Measurements from ENCODE around the gene METTL17. TPM values are rescaled to one million over a fixed set of nuclear protein-coding genes. Genes with fewer than 3 reads are reported as not detected.
A peak's percentile ranks its signal among the peaks of the same experiment; 100 is the strongest.

METTL17 gene
- total and polyA plus RNA-seq, 2 of the 13 experiments (the other 11 are each of a cell fraction or from before 2014, with no cell fraction given): 122 to 199 TPM

- TF ChIP-seq GFI1 (CRISPR knock-in tag; IDR thresholded peaks at IDR 0.05; ENCODE audit: borderline replicate concordance) (no peak; the same call in 1 of the 2 replicates), ZNF790 (CRISPR knock-in tag; IDR thresholded peaks at IDR 0.05; ENCODE audit: borderline replicate concordance) (no peak), ZNF260 (CRISPR knock-in tag; IDR thresholded peaks at IDR 0.05; ENCODE audit: borderline replicate concordance, low read depth) (no peak), ZBTB34 (CRISPR knock-in tag; IDR thresholded peaks at IDR 0.05) (no peak; the same call in 1 of the 2 replicates), ZNF142 (CRISPR knock-in tag; IDR thresholded peaks at IDR 0.05) (peak; percentile 83), ZKSCAN8 (CRISPR knock-in tag; IDR thresholded peaks at IDR 0.05; ENCODE audit: borderline replicate concordance) (peak; percentile 89), STAT6 (CRISPR knock-in tag; IDR thresholded peaks at IDR 0.05; ENCODE audit: borderline replicate concordance) (no peak), TEAD3 (CRISPR knock-in tag; optimal IDR thresholded peaks at IDR 0.05; ENCODE audit: borderline replicate concordance) (peak; percentile 93), JARID2 (CRISPR knock-in tag; IDR thresholded peaks at IDR 0.05; ENCODE audit: insufficient replicate concordance) (no peak), SRY (CRISPR knock-in tag; IDR thresholded peaks at IDR 0.05) (no peak), CBFB (CRISPR knock-in tag; IDR thresholded peaks at IDR 0.05) (peak; percentile 91)
- TF ChIP-seq, protein P1, sequence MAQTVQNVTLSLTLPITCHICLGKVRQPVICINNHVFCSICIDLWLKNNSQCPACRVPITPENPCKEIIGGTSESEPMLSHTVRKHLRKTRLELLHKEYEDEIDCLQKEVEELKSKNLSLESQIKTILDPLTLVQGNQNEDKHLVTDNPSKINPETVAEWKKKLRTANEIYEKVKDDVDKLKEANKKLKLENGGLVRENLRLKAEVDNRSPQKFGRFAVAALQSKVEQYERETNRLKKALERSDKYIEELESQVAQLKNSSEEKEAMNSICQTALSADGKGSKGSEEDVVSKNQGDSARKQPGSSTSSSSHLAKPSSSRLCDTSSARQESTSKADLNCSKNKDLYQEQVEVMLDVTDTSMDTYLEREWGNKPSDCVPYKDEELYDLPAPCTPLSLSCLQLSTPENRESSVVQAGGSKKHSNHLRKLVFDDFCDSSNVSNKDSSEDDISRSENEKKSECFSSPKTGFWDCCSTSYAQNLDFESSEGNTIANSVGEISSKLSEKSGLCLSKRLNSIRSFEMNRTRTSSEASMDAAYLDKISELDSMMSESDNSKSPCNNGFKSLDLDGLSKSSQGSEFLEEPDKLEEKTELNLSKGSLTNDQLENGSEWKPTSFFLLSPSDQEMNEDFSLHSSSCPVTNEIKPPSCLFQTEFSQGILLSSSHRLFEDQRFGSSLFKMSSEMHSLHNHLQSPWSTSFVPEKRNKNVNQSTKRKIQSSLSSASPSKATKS (CRISPR knock-in tag; IDR thresholded peaks at IDR 0.05): no peak
- TF ChIP-seq, protein P2, sequence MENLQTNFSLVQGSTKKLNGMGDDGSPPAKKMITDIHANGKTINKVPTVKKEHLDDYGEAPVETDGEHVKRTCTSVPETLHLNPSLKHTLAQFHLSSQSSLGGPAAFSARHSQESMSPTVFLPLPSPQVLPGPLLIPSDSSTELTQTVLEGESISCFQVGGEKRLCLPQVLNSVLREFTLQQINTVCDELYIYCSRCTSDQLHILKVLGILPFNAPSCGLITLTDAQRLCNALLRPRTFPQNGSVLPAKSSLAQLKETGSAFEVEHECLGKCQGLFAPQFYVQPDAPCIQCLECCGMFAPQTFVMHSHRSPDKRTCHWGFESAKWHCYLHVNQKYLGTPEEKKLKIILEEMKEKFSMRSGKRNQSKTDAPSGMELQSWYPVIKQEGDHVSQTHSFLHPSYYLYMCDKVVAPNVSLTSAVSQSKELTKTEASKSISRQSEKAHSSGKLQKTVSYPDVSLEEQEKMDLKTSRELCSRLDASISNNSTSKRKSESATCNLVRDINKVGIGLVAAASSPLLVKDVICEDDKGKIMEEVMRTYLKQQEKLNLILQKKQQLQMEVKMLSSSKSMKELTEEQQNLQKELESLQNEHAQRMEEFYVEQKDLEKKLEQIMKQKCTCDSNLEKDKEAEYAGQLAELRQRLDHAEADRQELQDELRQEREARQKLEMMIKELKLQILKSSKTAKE (CRISPR knock-in tag; IDR thresholded peaks at IDR 0.05; ENCODE audit: borderline replicate concordance): 0 out of 2 replicates have a peak, but pooled peaks have one; percentile 12
Observed at GRCh38 chr14:20970983-20971704, 18.6 kb upstream of the METTL17 start (continued).

Measured in HepG2 (cell line).